Measurements from ENCODE around the gene GSK3B. TPM values are rescaled to one million over a fixed set of nuclear protein-coding genes. Genes with fewer than 3 reads are reported as not detected.

Gene GSK3B
- total and polyA plus RNA-seq, 2 donors (not counting 3 experiments of a cell fraction or from before 2014, with no cell fraction given) = 22.1 to 50.1 TPM

DNA sequence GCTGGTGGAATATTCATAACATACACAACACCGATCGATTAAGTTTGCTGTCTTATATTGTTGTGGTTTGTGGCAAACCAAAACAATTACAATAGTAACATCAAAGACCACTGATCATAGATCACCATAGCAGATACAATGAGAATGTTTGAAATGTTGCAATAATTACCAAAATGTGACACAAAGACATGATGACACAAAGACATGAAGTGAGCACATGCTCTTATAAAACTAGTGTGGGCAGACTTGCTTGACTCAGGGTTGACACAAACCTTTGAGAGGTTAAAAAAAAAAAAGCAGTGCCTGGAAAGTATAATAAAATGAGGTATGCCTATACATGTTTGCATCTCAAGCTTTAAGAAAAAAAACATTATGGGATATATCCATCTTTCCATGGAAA lies 182.0 kb downstream of the GSK3B start:
- H3K4me3 ChIP-seq (replicated peaks in 1 of 3; ENCODE audit: insufficient read depth in 1 of 3, low read depth in 1 of 3, low read length in 3 of 3) = no peak overlapping the region
- H4K20me1 ChIP-seq (replicated peaks; ENCODE audit: control insufficient read depth, extremely low read depth, insufficient read depth, low read length) = no peaks in the 10 kb centered on the region
- H3K9me1 ChIP-seq (replicated peaks; ENCODE audit: control insufficient read depth, extremely low read depth, insufficient read depth, low read length) = no peaks in the 10 kb centered on the region
- dilution Hi-C loops (cut with MboI; ENCODE audit: extremely low pct_ligation_motif_present, low sequenced_read_pairs) (no loop called here), intact Hi-C loops (cut with micrococcal nuclease) (no loop called here)
- no peak overlapping the region for H3K9ac ChIP-seq (replicated peaks; ENCODE audit: extremely low read depth, insufficient read depth, low read length)
- POLR2A ChIA-PET = no interaction called here
- no TSS peak for BruUV-seq (replicated peaks)
- FAIRE-seq (no peak), DNase-seq (ENCODE audit: low read depth, low spot score) (no peak)
- H3K9me3 ChIP-seq (replicated peaks; ENCODE audit: control insufficient read depth, insufficient read depth, low read length) = no peaks in the 10 kb centered on the region
- no peaks in the 10 kb centered on the region for H3K4me1 ChIP-seq (ENCODE audit: control insufficient read depth, extremely low read depth, insufficient read depth, low read length)
- CTCF ChIA-PET = interaction anchor here (1.1 kb wide), 1 partner anchor 8 kb away, joined by 3 read pairs; no protein-coding TSS in a partner anchor
- H3K36me3 ChIP-seq (ENCODE audit: control insufficient read depth in 2 of 2, extremely low read depth in 1 of 2, insufficient read depth in 2 of 2, low read length in 2 of 2) = peaks cover 0 to 5% of the 10 kb centered on the region in 2 experiments
- TF ChIP-seq POLR2AphosphoS5 (IDR thresholded peaks at IDR 0.05; ENCODE audit: insufficient read depth, low read depth, low read length) (no peak), FOS (IDR thresholded peaks at IDR 0.05; ENCODE audit: borderline replicate concordance, insufficient read depth, low read length) (no peak), POLR2A (IDR thresholded peaks at IDR 0.05; ENCODE audit: low read depth, low read length) (no peak), JUN (IDR thresholded peaks at IDR 0.05; ENCODE audit: borderline replicate concordance, insufficient read depth, insufficient read length, low read depth) (no peak), MYC (IDR thresholded peaks at IDR 0.05; ENCODE audit: low read depth, low read length) (no peak), GATA2 (IDR thresholded peaks at IDR 0.05; ENCODE audit: insufficient read depth, insufficient read length, low read depth, low read length) (no peak), EZH2 (IDR thresholded peaks at IDR 0.05; ENCODE audit: borderline replicate concordance, low read depth, low read length, severe bottlenecking) (no peak), CTCF (IDR thresholded peaks at IDR 0.05; ENCODE audit: extremely low read depth in 1 of 2, insufficient read depth in 1 of 2, low read depth in 1 of 2, low read length in 2 of 2) (no peak), MAX (IDR thresholded peaks at IDR 0.05; ENCODE audit: insufficient read depth, insufficient read length) (no peak)
- H3K4me2 ChIP-seq (ENCODE audit: insufficient read depth, low read length) = no peak overlapping the region
- no peak overlapping the region for H2AFZ ChIP-seq (ENCODE audit: low read depth, low read length)
- no peaks in the 10 kb centered on the region for H3K79me2 ChIP-seq (ENCODE audit: control insufficient read depth, insufficient read depth, low read length)
- no peaks in the 10 kb centered on the region for H3K27me3 ChIP-seq (ENCODE audit: control insufficient read depth in 2 of 2, insufficient read depth in 2 of 2, low read length in 2 of 2)
- no peak overlapping the region for H3K27ac ChIP-seq (ENCODE audit: insufficient read depth, low read depth, low read length)
